K562 treated with DMSO at 1 percent for 12 hours (cell line): ENCODE data around the gene OR1N2. TPM values are rescaled to one million over a fixed set of nuclear protein-coding genes. Genes with fewer than 3 reads are reported as not detected.

Source experiments
- total RNA-seq: library from RNA; unstranded; fragments of 300-600 nt; gene quantifications from 2 replicates; pipeline ENCODE4 v1.2.3, GENCODE V29; 2022; ENCODE audit not compliant: insufficient read depth

Gene OR1N2
- not detected in 2 replicates for total RNA-seq

GRCh38 chr9:122552812-122553211 lies at the start of gene OR1N2:
Gene OR1N2 (plus strand): TSS chr9:122553112. CDS start chr9:122553212, 100 bp downstream.

GRCh38 chr9:122510502-122510901 lies 42.4 kb upstream of the OR1N2 start, which contains the start of gene OR1J2:
Gene OR1J2 (plus strand): TSS chr9:122510802. CDS start chr9:122510802, 0 bp downstream.

GRCh38 chr9:122518841-122519240 lies 34.1 kb upstream of the OR1N2 start, which contains the start of gene OR1J4:
Gene OR1J4 (plus strand): TSS chr9:122519141. CDS start chr9:122519141, 0 bp downstream.

GRCh38 chr9:122527193-122527592 lies 25.7 kb upstream of the OR1N2 start, which contains the start of gene OR1N1:
Gene OR1N1 (minus strand): TSS chr9:122527293. CDS start chr9:122527293, 0 bp downstream.

GRCh38 chr9:122583284-122583683 lies 30.4 kb downstream of the OR1N2 start, which contains the start of gene OR1L8:
Gene OR1L8 (minus strand): TSS chr9:122583384. CDS start chr9:122568477, 14,907 bp downstream.

Other genes starting within 250 kb of the OR1N2 start
- 9.5 and 18.7 TPM in 2 replicates for gene PTGS1, start 182.1 kb upstream of the OR1N2 start, total RNA-seq
- not detected in 2 replicates for gene OR1J1, start 75.2 kb upstream of the OR1N2 start, total RNA-seq
- not detected in 2 replicates for gene OR1J2, start 42.3 kb upstream of the OR1N2 start, total RNA-seq
- gene OR1J4, start 34.0 kb upstream of the OR1N2 start, total RNA-seq: not detected in 2 replicates
- gene OR1N1, start 25.8 kb upstream of the OR1N2 start, total RNA-seq: not detected in 2 replicates
- gene OR1L8, start 30.3 kb downstream of the OR1N2 start, total RNA-seq: not detected in 2 replicates
- not detected in 2 replicates for gene OR1Q1, start 61.6 kb downstream of the OR1N2 start, total RNA-seq
- not detected in 2 replicates for gene OR1B1, start 104.5 kb downstream of the OR1N2 start, total RNA-seq
- gene OR1L1, start 108.6 kb downstream of the OR1N2 start, total RNA-seq: not detected in 2 replicates
- not detected in 2 replicates for gene OR1L3, start 122.0 kb downstream of the OR1N2 start, total RNA-seq
- gene OR1L4, start 170.9 kb downstream of the OR1N2 start, total RNA-seq: not detected in 2 replicates
- not detected in 2 replicates for gene OR1L6, start 189.2 kb downstream of the OR1N2 start, total RNA-seq
- gene OR5C1, start 235.8 kb downstream of the OR1N2 start, total RNA-seq: not detected in 2 replicates
- not detected in 2 replicates for gene OR1K1, start 247.0 kb downstream of the OR1N2 start, total RNA-seq